HG03095 (cell line): ENCODE measurements around the gene CYP39A1.
A peak's percentile ranks its signal among the peaks of the same experiment; 100 is the strongest.

Experiments used
- ATAC-seq: cut with Tn5 transposase; IDR thresholded peaks from one replicate; pipeline ENCODE4 v1.9.1; 2021; ENCODE audit warnings: moderate library complexity; ENCODE audit not compliant: unreplicated experiment

CYP39A1 gene

DNA sequence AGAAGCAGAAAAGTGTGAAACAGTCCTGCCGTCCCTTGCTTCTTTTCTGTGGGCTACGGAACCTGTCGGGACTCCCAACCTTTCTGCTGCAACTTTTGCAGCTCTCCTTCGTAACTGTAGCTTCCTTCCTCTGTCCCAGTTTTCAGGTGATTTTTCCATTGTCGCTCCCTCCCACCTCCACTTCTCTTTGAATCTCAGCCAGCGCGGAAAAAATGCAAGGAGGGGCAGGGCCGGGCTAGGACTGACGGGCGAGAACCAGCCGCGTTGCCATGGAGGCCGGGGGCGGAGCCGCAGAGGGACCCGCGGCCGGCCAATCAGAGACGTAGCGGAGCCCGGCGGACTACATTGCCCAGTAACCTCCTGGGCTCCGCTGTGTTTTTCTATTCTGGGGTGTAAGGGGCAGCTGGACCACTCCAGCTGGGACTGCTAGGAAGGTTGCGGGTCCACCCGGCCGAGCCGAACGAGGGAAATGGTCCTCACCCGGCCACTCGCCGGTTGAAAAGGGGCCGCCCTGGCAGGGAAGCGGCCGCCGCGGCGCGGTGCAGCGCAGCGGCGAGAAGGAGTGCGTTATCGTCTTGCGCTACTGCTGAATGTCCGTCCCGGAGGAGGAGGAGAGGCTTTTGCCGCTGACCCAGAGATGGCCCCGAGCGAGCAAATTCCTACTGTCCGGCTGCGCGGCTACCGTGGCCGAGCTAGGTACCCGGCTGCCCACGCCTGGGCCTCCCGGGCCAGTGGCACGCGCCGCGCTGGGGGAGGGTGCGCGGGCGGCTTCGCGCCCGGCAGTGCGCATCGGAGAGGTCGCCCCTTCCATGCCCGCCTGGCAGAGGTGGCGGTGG, at the start of gene CYP39A1, which contains the start of gene SLC25A27:
TSS of gene CYP39A1 (minus strand) at position 216 of the 836 bp plus-strand sequence. CDS start 236 bp downstream, outside the sequence.
TSS of gene SLC25A27 (plus strand) at position 373 of the 836 bp plus-strand sequence. CDS start at position 591, 218 bp downstream.
- peak; percentile 100 for ATAC-seq

DNA sequence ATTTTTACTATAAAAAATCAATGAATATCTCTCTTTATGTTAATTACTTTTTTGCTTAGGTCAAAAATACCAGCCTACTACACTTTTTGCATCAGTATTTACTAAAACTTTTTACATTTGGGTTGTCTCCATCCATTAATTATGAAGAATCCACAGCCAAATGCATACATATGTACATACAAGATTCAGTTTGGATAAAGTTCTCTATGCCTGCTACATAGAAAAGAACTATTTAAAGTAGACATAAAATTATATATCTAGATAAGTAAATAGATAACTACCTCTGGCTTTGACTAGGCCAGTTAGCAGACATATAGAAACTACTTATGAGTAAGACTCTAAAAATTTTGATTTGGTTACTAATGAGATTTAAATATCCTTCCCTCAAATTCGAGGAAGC, 47.4 kb upstream of the CYP39A1 start:
- no peak for ATAC-seq

DNA sequence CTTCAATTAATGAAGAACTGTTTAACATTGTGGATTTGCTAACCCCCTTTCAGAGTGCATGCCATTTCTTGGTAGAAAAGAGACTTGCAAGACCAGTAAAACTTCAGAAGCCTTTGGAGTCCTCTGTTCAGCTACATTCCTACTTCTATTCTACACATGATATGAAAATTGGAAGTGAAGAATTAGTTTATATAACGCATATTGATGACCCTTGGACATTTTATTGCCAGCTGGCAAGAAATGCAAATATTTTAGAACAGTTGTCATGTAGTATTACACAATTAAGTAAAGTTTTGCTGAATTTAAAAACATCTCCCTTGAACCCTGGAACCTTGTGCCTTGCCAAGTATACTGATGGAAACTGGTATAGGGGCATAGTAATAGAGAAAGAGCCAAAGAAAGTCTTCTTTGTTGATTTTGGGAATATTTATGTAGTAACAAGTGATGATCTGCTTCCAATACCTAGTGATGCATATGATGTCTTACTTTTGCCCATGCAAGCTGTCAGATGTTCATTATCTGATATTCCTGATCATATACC, 38.4 kb upstream of the CYP39A1 start:
- ATAC-seq = no peak

DNA sequence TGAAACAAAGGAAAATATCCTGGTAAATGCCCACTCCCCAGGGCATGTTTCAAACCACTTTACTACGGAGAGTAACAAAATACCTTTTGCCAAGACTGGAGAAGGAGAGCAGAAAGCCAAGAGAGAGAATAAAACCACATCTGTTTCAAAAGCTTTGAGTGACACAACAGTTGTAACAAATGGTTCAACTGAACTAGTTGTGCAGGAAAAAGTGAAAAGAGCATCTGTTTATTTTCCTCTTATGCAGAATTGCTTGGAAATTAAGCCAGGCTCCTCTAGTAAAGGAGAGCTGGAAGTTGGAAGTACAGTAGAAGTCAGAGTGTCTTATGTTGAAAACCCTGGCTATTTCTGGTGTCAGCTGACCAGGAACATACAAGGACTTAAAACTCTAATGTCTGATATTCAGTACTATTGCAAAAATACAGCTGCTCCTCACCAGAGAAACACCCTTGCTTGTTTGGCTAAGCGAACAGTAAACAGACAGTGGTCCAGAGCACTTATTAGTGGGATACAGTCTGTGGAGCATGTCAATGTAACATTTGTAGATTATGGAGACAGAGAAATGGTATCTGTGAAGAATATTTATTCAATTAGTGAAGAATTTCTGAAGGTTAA, 37.6 kb upstream of the CYP39A1 start:
- no peak for ATAC-seq

GRCh38 chr6:46689657-46690056, 37.0 kb upstream of the CYP39A1 start:
- no peak for ATAC-seq

- no peak for ATAC-seq
Observed at GRCh38 chr6:46688966-46689335, 36.3 kb upstream of the CYP39A1 start.

DNA sequence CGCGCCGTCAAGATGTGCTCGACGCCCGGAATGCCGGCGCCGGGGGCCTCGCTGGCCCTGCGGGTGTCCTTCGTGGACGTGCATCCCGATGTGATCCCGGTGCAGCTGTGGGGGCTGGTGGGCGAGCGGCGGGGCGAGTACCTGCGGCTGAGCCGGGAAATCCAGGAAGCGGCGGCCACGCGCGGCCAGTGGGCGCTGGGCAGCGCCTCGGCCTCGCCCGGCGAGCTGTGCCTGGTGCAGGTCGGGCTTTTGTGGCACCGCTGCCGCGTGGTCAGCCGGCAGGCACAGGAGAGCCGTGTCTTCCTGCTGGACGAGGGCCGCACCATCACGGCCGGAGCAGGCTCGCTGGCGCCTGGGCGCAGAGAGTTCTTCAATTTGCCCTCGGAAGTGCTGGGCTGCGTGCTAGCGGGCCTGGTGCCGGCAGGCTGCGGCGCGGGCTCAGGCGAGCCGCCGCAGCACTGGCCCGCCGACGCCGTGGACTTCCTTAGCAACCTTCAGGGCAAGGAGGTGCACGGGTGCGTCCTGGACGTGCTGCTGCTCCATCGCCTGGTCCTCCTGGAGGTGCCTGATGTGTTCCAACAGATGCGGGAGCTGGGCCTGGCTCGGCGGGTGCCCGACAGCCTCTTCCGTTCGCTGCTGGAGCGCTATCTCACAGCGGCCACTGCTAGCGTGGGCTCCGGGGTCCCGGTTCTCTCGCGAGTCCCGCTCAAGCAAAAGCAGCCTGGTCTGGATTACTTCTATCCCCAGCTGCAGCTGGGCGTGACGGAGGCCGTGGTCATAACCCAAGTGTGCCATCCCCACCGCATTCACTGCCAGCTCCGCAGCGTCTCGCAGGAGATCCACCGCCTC, 35.7 kb upstream of the CYP39A1 start:
- no peak for ATAC-seq

DNA sequence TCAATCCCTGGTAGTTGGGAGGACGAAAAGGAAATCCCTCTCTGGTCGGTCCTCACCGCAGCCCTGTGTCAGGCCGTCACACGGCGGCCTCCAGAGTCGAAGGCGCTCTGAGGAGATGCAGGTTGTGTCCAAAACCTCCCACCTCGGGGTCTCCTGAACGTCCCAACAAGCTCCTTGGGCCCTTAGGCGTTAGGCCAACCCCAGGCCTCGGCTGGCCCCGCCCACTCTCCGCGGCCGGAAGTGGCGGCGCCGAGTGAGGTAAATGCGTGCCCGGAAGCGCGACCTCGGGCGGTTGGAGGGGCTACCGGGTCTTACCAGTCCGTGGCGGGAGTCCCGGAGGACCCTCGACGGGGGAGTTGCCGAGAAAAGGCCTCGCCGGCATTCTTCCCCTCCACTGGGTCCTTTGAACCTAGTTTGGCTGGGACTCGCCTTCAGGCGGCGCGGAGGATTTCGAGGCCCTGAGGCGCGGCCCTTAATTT, 35.0 kb upstream of the CYP39A1 start, which contains the start of gene TDRD6:
TSS of gene TDRD6 (plus strand) at position 267 of the 479 bp plus-strand sequence. CDS start 244 bp downstream, outside the sequence.
- no peak for ATAC-seq

- no peak for ATAC-seq
Observed at GRCh38 chr6:46684771-46685170, 32.2 kb upstream of the CYP39A1 start.

DNA sequence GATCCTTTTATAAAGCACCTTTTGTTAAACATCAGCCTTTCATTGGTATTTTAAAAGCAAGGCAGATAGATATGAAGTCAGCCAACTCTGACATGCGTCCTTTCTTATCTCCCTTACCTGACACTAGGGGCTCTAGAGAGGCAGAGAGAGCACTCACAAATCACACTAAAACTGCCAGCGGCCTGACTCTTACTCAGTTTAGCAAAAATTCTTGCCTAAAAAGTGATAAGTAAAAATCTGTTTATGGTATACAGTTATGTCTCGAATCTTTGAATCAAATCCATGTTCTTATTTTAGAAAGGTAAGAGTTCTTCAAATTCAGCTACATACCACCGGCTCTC, 24.7 kb upstream of the CYP39A1 start:
- ATAC-seq = no peak

- no peak for ATAC-seq
Observed at GRCh38 chr6:46676604-46677313, 24.1 kb upstream of the CYP39A1 start.

GRCh38 chr6:46674410-46674809, 21.8 kb upstream of the CYP39A1 start:
- no peak for ATAC-seq

DNA sequence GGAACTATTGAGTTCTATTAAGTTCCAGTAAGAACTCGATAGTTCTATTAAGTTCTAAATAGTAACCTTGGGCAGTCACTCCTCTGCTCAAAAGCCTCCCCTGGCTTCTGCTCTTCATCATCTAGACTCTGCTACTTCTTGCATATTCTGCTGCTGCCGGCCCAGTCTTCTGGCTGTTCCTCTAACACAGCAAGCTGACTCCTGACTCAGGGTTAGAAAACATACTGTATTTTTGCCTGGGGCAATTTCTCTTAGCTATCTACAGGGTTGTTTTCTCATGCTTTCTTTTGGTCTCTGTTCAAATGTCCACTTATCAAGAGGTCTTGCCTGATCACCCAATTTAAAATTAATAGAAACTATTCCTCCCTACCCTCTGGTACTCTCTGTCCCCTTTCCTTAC, 14.8 kb upstream of the CYP39A1 start:
- ATAC-seq = no peak

- ATAC-seq = no peak
Observed at GRCh38 chr6:46661483-46661882, 8.9 kb upstream of the CYP39A1 start.

- no peak for ATAC-seq
Observed at GRCh38 chr6:46657642-46658041, 5.0 kb upstream of the CYP39A1 start.

GRCh38 chr6:46655803-46656202, 3.2 kb upstream of the CYP39A1 start:
- ATAC-seq = no peak

DNA sequence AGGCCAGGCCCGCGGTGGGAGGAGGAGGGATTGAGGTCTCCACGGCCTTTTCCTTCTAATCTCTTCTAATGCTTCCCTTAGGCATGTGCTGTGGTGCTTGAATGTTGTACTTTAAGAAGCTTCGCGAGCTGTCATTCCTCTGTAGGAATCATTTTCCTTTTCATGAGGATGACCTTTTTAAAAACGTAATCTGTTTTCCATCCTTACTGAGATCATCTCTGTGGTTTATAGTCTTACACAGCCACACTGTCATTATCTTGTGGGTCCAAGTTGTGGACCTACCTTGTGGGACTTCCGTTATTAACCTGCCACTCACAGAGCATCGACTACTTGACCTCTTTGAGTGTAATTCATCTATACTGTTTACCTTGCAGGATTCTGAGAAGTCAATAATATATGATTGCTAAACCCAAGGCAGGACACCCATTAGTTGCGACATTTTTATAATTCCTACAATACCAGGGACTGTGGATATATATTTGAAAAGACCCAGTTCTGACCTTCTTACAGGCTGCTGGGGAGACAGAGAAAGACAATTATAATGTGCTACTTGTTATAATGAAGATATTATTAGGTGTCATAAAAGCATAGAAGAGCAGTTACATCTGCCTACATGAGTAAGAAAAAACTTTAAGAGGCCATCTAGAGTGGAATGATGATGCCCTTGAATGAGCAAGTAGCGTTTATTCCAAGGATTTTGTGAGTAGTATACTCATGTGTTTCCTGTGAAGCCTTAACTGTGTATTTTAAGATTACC, 999 bp upstream of the CYP39A1 start:
- ATAC-seq = no peak

- no peak for ATAC-seq
Observed at GRCh38 chr6:46652232-46652602, 401 bp downstream of the CYP39A1 start.

GRCh38 chr6:46651816-46652215, 802 bp downstream of the CYP39A1 start:
- ATAC-seq = no peak

DNA sequence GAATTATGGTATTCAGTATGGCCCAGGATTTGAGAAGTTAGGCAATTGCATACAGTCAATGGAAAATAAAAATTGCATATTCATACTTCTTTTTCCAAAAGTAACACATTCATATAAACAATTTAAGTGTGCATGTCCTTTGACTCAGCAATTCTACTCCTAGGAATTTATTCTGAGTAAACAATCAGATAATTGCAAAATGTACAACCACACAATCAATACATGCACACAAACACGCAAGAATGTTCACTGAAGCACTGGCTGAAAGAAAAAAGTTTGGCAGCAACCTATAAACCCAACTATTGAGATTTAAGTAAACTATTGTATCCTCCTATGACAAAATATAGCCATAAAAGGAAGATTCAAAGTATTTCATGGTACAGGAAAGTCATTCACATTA, 1.6 kb downstream of the CYP39A1 start:
- no peak for ATAC-seq
